Measurements from ENCODE around the gene CRKL. TPM values are rescaled to one million over a fixed set of nuclear protein-coding genes. Genes with fewer than 3 reads are reported as not detected.

CRKL gene
- total RNA-seq, 1 donor from 2014 or later: 53.6 TPM

DNA sequence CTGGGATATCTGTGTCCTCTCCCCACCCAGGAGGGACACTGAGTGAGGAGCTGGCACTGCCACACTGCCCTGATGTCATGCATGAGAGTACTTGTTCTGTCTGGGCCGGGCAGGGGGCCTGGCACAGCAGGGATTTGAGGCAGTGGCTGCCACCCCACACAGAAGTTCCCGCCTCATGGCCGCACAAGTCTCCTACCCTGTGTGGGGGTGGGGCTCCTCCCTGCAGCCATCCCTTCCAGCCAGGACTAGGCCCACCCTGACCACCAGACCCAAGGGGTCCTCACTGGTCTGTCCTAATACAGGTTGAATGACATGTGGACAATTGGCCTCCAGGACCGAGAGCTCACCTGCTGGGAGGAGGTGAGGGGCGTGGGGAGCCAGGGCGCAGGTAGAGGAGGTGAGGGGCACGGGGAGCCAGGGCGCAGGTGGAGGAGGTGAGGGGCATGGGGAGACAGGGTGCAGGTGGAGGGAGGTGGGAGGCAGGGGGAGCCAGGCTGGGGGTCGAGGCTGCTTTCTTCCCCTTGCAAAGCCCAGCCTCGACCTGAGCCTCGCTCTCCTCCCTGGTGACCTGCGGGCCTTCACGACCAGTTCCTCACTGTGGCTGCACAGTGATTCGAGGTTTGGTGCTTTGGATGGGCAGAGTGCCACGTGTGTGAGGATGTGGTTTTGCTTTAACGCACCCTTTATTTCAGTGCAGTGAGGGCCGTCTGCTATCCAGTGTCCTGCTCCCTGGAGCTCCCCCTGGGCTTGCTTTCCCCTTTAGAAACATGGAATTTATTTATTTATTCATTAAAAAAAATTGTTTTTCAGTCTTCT, 72.3 kb downstream of the CRKL start:
- DNase-seq (ENCODE audit: low read depth): no peak
- no peak for TF ChIP-seq CTCF (conservative IDR thresholded peaks at IDR 0.05; ENCODE audit: low read depth, low read length)

GRCh38 chr22:20990184-20991180, 73.3 kb downstream of the CRKL start:
- no peak for TF ChIP-seq CTCF (conservative IDR thresholded peaks at IDR 0.05; ENCODE audit: low read depth, low read length)
- no peak for DNase-seq (ENCODE audit: low read depth)
- no peak overlapping the region for H3K4me3 ChIP-seq (ENCODE audit: low read depth, low read length)

More for the DNA sequence above, 72.3 kb downstream of the CRKL start:
- H3K4me3 ChIP-seq (ENCODE audit: low read depth, low read length): no peak overlapping the region

DNA sequence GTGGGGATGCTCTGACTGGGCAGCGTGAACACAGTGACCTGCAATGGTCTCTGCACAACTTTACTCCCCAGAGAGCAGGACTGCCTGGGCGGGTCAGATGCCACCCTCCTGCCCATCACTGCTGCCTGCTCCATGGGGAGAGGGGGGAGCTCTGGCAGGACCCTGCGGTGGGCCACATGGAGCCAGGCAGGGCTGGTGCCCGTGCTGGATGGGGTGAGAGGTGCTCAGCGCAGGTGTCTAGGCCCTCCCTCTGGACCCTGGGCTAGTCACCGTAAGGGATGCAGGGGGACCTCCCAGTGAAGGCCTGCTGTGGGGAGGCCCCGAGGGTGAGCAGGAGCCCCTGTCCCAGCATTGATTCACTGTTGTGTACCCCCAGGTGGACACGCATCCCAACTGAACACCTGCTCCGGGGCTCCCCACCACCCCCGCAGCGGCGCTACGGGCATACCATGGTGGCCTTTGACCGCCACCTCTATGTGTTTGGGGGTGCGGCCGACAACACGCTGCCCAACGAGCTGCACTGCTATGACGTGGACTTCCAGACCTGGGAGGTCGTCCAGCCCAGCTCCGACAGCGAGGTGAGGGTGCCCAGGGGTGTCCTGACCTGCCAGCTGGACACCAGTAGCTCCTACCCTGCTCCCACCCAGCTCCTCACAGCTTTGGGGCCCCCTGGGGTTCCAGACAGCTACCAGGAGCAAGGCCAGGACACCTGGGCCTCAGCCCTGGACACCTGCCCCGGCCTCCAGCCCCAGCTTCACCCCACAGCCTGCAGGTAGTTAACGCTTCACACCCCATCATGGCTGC, 74.2 kb downstream of the CRKL start:
- no peak overlapping the region for H3K4me3 ChIP-seq (ENCODE audit: low read depth, low read length)
- no peak for DNase-seq (ENCODE audit: low read depth)
- no peak for TF ChIP-seq CTCF (conservative IDR thresholded peaks at IDR 0.05; ENCODE audit: low read depth, low read length)

GRCh38 chr22:20992056-20992442, 74.8 kb downstream of the CRKL start:
- DNase-seq (ENCODE audit: low read depth): no peak
- TF ChIP-seq CTCF (conservative IDR thresholded peaks at IDR 0.05; ENCODE audit: low read depth, low read length): no peak
- H3K4me3 ChIP-seq (ENCODE audit: low read depth, low read length): no peak overlapping the region

- DNase-seq (ENCODE audit: low read depth): no peak
- no peak for TF ChIP-seq CTCF (conservative IDR thresholded peaks at IDR 0.05; ENCODE audit: low read depth, low read length)
- H3K4me3 ChIP-seq (ENCODE audit: low read depth, low read length): no peak overlapping the region
Measured at GRCh38 chr22:20992456-20993303, 75.5 kb downstream of the CRKL start.

All from epithelial cell of proximal tubule (primary cell).